Heart right ventricle (tissue), 16 donors: ENCODE measurements around the gene SHROOM3. TPM values are rescaled to one million over a fixed set of nuclear protein-coding genes. Genes with fewer than 3 reads are reported as not detected.

Experiments
- ATAC-seq, 8 donors: fragments of 200-7000 bp; cut with Tn5 transposase; one replicate each; pipeline ENCODE4 v1.9.1; 2020; ENCODE audit warnings: mild to moderate bottlenecking in 8 of 8, moderate library complexity in 8 of 8, moderate number of reproducible peaks in 1 of 8
- DNase-seq, 2 donors: peaks; one replicate each; pipeline ENCODE4 v3.0.0-alpha.2; 2020
- H3K27ac ChIP-seq, 10 donors: fragments of 200-600 bp; sonication (generic) in 2 of 10; one replicate each; pipeline versions ENCODE4 v1.5.0 to v1.8.0; 2020 to 2022; ENCODE audit warnings: mild to moderate bottlenecking in 3 of 10
- H3K27me3 ChIP-seq, 7 donors: fragments of 200-600 bp; one replicate each; pipeline ENCODE4 v1.8.0; 2021 to 2022; ENCODE audit warnings: mild to moderate bottlenecking in 2 of 7
- H3K36me3 ChIP-seq, 9 donors: fragments of 200-600 bp; sonication (generic) in 1 of 9; one replicate each; pipeline versions ENCODE4 v1.5.0 to v1.8.0; 2020 to 2022; ENCODE audit warnings: mild to moderate bottlenecking in 2 of 9
- H3K4me1 ChIP-seq, 9 donors: fragments of 200-600 bp; sonication (generic) in 1 of 9; one replicate each; pipeline versions ENCODE4 v1.5.0 to v1.8.0; 2020 to 2022; ENCODE audit warnings: mild to moderate bottlenecking in 4 of 9
- H3K4me3 ChIP-seq, 10 donors: fragments of 200-600 bp; sonication (generic) in 2 of 10; one replicate each; pipeline versions ENCODE4 v1.5.0 to v1.8.0; 2020 to 2022; ENCODE audit warnings: mild to moderate bottlenecking in 7 of 10, moderate library complexity in 2 of 10
- H3K9me3 ChIP-seq, 11 donors: fragments of 200-600 bp in 10 of 11; sonication (generic) in 2 of 11; one replicate each; pipeline versions ENCODE4 v1.5.0 to v1.8.0; 2013 to 2022; ENCODE audit warnings: mild to moderate bottlenecking in 2 of 11, control low read depth in 1 of 11, moderate library complexity in 1 of 11
- CTCF ChIP-seq, 9 donors: fragments of 200-600 bp; sonication (generic) in 2 of 9; IDR thresholded peaks; one replicate each; pipeline versions ENCODE4 v1.5.0 to v1.8.0; 2021 to 2022; ENCODE audit warnings: antibody characterized with exemption in 9 of 9, mild to moderate bottlenecking in 5 of 9, moderate library complexity in 1 of 9
- WGBS, 2 donors: extraction: QIAGEN DNeasy Blood & Tissue Kit; methylation state at CpG; one replicate each; pipeline ENCODE4 v1.1.7; 2013; ENCODE audit warnings: inconsistent platforms in 1 of 2; 5-methylcytosine and 5-hydroxymethylcytosine counted together
- intact Hi-C, 10 donors: fragments of 100-400 bp; cut with DNase I; formaldehyde crosslinking; loops; one replicate each; pipeline versions ENCODE4 v1.11.1 to v1.14.2; 2022
- polyA plus RNA-seq, 2 donors: library from polyadenylated mRNA; stranded (reverse); fragments of 200-250 nt; gene quantifications; one replicate each; pipeline ENCODE4 v1.2.3, GENCODE V29; 2013
- total RNA-seq, 10 donors: library from RNA; stranded (reverse); fragmentation: NEBNext Ultra II Directional in 3 of 10; extraction: Animal tissue kit (Norgen Biotek cat#: 25700) in 3 of 10; gene quantifications; one replicate each; pipeline versions ENCODE4 v1.2.1 to v1.2.4, GENCODE V29; 2021 to 2023
- donor health status: Arrhythmogenic right ventricular cardiomyopathy.
- donor health status: ischemic (EF 13 %, LVEDD 7.1; RV severe dilation, severe dysfunction).
- donor health status: healthy with polysubstance abuse.
- donor health status: DM: no; HTN: yes; CAD: no.
- donor health status: DM: no; HTN: no; CAD: no.
- donor health status: ischemic (EF 25% LVEDD 6.9; RV normal size, moderate dysfunction).
- donor health status: ischemic (EF 25% LVEDD 5.7; RV mildly dilated, moderate dysfunction).
- donor health status: healthy.
- donor health status: DM: yes; HTN: yes; CAD: no.
- donor health status: Ischemic cardiomyopathy.
- donor health status: ischemic (EF 35%, LVEDD 5.7; RV mildly dilated, moderate dysfunction).
- donor health status: nonischemic (EF 11% LVEDD 7.7; RV severe dilation, severe dysfunction).
- donor health status: DM: yes; HTN: yes; CAD: no.
- donor health status: PGD.
- donor health status: ischemic (EF 29% LVEDD 5.4; RV normal size, mild dysfunction).
- donor health status: nonischemic (EF 23%, LVEDD 6.1; RV moderate dilation, normal function).

Gene SHROOM3
- total and polyA plus RNA-seq, 12 donors, result 1.7 to 33.3 (median 15.9) TPM

- Histone ChIP-seq H3K4me3 (no peak overlapping the region), H3K27me3 (no peaks in the 10 kb centered on the region), H3K4me1 (peaks cover 0 to 7% (median 0%) of the 10 kb centered on the region in 9 donors), H3K9me3 (peaks cover 0 to 17% (median 3%) of the 10 kb centered on the region in 11 donors), H3K27ac (no peak overlapping the region), H3K36me3 (no peaks in the 10 kb centered on the region)
- 84 to 88% methylated on average over 3 of the region's 3 CpGs for WGBS, 2 donors
- no peak for ATAC-seq
- TF ChIP-seq CTCF (IDR thresholded peaks at IDR 0.05), result no peak
- DNase-seq, result no peak
- intact Hi-C loops, result loop anchor here in 2 of 10 donors (5.0 kb wide), 2 partner anchors 39 to 696 kb away; no protein-coding TSS in a partner anchor
Measured at GRCh38 chr4:76486588-76487276, 51.7 kb downstream of the SHROOM3 start.

- DNase-seq (no peak), ATAC-seq (no peak)
- peaks cover 0 to 7% (median 0%) of the 10 kb centered on the region in 9 donors for H3K4me1 ChIP-seq
- H3K27me3 ChIP-seq, result no peaks in the 10 kb centered on the region
- H3K4me3 ChIP-seq, result no peak overlapping the region
- no peak overlapping the region for H3K27ac ChIP-seq
- no peak for TF ChIP-seq CTCF (IDR thresholded peaks at IDR 0.05)
- H3K36me3 ChIP-seq, result no peaks in the 10 kb centered on the region
- WGBS, 2 donors, result 42 to 100% methylated on average over 1 of the region's 1 CpG
- intact Hi-C loops, result loop anchor here in 2 of 10 donors (5.0 kb wide), 2 partner anchors 40 to 695 kb away; no protein-coding TSS in a partner anchor
- H3K9me3 ChIP-seq, result peaks cover 0 to 9% (median 0%) of the 10 kb centered on the region in 11 donors
Measured at GRCh38 chr4:76487621-76488020, 52.6 kb downstream of the SHROOM3 start.

GRCh38 chr4:76488455-76488854, 53.4 kb downstream of the SHROOM3 start:
- no peak overlapping the region for H3K4me3 ChIP-seq
- H3K27me3 ChIP-seq, result no peaks in the 10 kb centered on the region
- intact Hi-C loops, result loop anchor here in 2 of 10 donors (5.0 kb wide), 2 partner anchors 41 to 694 kb away; no protein-coding TSS in a partner anchor
- WGBS, 2 donors, result 87 to 91% methylated on average over 1 of the region's 1 CpG
- peaks cover 0 to 2% (median 0%) of the 10 kb centered on the region in 11 donors for H3K9me3 ChIP-seq
- no peak overlapping the region for H3K27ac ChIP-seq
- peaks cover 0 to 7% (median 0%) of the 10 kb centered on the region in 9 donors for H3K4me1 ChIP-seq
- no peaks in the 10 kb centered on the region for H3K36me3 ChIP-seq
- TF ChIP-seq CTCF (IDR thresholded peaks at IDR 0.05), result no peak
- ATAC-seq (no peak), DNase-seq (no peak)

GRCh38 chr4:76488888-76489685, 54.1 kb downstream of the SHROOM3 start:
- Histone ChIP-seq H3K4me1 (peaks cover 0 to 7% (median 0%) of the 10 kb centered on the region in 9 donors), H3K36me3 (no peaks in the 10 kb centered on the region), H3K27me3 (no peaks in the 10 kb centered on the region), H3K4me3 (no peak overlapping the region), H3K9me3 (no peaks in the 10 kb centered on the region), H3K27ac (no peak overlapping the region)
- TF ChIP-seq CTCF (IDR thresholded peaks at IDR 0.05), result no peak
- peak in 1 of 8 donors; percentile 64 for ATAC-seq
- WGBS, 2 donors, result 58 to 69% methylated on average over 4 of the region's 4 CpGs
- intact Hi-C loops, result loop anchor here in 2 of 10 donors (5.0 kb wide), 2 partner anchors 42 to 693 kb away; no protein-coding TSS in a partner anchor
- DNase-seq, result no peak
